Fibroblast of upper back skin (primary cell): ENCODE measurements around the gene RXRG.

Experiments used
- DNase-seq: peaks from one replicate; pipeline ENCODE4 v3.0.0-alpha.2; 2013

The RXRG gene

DNA sequence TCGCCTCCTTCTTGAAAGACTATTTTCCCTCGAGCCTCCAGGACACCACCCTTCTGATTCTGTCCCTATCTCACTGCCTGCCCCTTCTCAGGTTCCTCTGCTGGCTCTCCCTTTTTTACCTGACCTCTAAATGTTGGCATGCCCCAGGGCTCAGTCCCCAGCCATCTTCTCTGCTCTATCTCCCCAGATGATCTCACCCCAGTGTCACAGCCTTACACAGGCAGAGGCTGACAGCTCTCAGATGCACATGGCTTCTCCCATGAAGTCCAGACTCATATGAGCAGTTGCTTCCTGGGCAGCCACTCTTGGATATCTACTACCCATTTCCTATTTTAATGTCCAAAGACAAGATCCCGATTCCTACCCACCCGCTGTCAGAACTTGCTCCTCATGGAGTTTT, 37.5 kb downstream of the RXRG start:
- no peak for DNase-seq

DNA sequence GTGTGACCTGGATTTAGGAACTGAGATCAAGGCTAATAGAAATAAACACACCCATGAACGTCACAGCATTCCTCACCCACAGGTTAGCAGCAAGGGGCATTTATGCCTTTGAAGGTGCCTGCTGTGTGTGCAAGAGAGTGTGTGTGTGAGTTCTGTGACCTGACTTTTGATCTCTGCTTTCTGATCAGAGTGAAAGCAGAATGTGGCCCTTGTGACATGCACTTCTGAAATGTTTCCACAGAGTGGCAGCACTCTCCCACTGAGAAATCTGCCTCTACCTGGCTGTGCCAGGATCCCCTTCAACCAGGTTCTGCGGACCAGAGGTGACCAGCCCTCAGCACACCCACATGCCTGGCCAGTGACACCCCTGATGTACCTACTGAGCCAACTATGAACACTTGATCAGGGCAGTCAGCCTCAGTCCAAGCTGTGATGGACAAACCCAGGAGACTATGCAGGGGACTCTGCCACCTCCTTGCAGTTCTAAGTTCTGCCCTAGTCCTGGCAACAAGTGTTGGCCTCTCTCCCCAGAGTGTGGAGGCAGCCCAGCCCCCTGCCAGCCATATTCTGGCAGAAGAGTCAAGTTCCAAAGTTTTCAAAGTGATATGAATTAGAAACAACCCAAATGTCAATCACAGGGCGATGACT, 41.0 kb downstream of the RXRG start:
- no peak for DNase-seq

DNA sequence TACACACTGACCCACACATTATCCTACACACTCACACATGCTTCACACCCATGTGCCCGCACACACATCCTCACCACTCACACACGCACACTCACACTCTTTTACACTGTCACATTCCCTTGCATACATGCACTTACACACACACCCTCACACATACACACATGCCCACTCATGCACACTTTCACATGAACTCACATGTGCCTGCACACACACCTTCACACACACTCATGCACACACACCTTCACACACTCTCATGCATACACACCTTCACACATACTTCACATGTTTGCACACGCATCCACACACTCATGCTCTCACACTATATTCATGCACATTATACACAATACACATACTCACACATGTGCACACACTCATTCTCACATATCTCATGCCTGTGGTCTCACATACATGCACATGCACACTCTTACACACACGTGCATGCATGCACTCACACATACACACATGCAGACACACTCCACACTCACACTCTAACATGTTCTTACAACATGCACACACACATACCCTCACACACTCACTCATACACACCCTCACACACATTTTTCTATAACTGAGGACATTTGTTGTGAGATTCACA, 42.3 kb downstream of the RXRG start:
- DNase-seq: no peak

- DNase-seq: peak; percentile 76
These were observed 47.0 kb downstream of the RXRG start for GRCh38 chr1:165397944-165398343.

DNA sequence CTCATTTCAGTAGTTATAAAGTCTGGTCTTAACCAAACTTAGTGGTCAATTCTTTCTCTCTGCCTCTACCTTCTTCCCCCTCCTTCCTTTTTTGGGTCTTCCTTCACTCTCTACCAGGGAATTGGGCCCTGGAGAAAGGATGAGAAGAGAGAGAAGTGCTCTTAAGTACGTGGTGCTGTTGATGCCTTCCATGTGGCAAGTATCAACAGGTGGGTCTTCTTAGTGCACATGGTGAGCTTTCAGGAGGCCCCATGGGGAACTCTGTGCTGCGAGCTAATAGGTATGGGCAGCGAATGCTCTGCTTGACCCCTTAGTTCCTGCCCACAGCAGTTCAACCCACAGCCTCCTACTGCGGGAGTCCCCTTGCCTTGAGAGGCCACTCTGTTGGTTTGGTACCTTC, 49.0 kb downstream of the RXRG start:
- DNase-seq: no peak

DNA sequence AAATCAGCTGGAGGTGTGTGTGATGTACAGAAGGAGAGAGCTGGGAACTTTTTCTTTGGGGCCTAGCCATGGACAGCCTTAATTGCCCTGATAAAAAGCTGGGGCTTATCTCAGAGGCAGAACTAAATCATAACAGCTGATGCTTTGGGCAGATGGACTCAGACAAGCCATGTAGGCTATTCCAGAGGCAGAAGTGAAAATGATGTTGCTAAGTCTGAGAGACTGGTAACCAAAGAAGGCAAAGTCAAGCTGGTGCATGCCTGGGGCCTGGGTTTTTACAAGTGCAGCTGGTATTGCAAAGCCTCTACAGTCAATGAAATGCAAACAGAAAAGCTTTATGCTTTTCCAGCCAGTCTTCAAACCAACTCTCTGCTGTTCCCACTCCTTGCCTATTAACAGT, 49.4 kb downstream of the RXRG start:
- no peak for DNase-seq

DNA sequence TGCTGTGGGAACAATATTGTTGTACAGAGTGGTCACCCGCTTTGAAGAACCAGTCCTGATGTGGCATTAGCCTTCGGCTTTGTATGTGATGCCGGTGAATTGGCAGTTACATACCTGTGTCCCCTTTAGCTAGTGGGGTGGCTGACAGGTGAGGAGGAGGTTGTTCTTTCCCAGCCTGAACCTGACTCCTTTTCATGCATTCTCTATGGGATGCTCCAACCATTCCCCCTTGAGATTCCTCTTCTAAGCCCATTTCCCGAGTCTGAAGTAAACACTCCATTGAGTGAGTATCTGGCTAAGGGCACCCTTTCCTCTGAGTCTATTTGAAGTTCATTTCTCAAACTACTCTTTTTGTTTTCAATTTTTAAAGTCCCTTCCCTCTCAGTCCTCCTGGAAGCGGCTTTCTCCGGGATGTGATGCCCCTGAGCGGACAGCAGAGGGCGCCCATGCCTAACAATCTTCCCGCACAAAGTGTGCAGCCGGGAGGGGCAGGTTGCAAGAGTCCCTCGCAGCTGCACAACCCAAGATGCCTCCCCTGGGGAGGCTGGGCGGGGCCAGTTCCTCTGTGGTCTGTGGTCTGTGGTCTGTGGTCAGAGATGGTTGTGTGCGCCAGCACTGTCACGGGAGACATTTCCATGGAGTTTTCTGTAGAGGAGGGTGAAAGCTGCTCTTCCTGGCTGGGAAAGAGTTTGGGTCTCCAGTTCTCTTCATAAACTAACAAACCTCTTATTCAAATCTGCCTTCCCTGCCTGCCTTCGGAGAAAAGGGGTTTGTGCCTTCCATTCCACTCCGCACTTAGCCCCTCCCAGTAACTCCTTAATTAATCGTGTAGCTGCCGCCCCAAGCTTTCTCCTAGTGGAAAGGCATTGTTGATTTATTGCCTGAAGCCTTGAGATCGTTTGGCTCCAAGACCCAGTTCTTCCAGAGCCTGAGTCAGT, 52.0 kb downstream of the RXRG start:
- peak; percentile 97 for DNase-seq

- no peak for DNase-seq
These were observed 55.3 kb downstream of the RXRG start for GRCh38 chr1:165389609-165390008.

DNA sequence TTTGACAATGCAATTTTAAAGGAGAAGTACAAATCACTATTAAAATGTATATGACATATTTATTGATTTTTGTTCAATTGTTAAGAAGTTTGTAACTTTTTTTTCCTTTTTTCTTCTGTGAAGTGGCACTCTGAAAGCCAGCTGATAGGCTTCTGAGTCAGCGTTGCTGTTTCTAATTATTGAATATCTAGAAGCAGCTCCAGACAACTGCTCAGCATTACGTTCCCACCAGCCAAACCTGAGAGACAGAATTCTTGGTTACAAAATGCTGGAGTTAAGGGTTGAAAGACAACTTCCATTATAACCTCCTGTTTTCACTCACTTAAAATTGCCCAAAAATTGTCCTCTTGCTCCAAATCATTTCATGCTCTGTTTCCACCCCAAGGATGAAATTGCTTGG, 57.0 kb downstream of the RXRG start:
- peak; percentile 38 for DNase-seq

DNA sequence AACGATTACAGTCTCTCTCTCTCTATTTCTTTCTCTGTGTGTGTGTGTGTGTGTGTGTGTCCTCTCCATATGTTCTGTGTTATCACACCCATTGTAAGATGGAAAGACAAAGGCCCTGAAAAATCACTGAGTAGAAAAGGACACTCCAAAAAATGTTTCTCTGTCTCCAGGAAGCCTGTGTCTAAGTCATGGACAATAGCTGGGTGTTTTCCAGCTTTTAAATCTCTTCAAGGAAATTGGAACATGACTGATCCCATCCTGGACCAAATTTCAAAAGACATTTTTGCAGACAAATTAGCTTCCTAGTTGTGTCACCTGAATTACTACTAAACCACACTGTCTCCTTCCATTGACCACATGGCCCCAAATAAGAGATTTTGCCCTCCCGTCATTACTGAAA, 57.4 kb downstream of the RXRG start:
- DNase-seq: peak; percentile 21

DNA sequence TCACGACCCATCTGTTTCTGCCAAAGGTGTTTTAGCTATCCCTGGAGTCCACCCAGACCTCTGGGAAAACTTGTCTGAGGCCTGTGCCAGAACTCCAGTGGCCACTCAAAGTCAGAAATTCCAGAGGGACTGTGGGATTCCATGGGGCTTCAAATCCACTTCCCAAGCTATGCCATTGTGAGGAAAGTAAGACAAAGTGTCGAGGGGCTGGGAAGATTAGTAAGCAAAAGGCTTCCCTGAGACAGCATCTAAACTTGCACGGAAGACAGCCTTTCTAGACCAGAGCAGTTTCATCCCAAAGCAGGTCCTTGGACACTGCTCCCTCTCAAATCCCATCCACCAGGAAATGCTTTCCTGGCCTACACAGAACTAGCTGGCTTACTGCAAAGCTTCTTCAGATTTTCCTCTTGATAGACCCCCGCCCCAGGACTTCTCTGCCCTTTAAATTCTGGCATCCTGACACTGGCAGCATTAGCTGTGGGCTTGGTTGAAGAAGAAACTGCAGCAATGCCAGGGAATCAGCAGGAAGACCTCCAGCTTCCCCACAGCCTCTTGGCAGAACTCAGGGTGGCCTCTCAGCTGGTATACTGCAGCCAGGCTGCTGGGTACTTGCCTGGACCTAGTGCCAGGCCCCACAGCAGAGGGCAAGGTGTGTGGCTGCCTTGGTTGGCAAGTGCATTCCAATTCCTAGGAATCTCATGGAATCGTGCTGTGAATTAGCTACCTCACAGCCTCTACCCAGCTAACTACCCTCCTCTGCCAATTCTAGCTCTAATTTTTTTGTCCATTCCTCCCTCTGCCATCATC, 61.1 kb downstream of the RXRG start:
- peak; percentile 22 for DNase-seq

DNA sequence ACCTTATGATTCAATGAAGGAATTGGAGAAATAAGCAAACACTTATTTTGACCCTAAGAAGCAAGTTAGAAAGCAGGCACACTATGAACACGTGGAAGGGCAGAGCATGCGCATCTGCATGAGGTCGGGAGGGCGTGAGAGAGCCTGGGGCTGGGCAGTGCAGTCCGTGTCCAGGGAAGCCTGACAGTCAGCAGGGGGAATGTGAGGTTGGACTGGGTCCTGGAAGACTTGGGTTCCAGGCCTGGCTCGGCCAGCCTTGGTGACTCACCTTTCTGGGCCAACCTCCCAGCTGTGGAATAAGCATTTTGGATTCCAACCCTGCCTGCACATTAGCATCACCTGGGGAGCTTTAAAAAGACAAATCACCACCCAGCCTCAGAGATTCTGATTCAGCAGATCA, 61.9 kb downstream of the RXRG start:
- DNase-seq: peak; percentile 86

DNA sequence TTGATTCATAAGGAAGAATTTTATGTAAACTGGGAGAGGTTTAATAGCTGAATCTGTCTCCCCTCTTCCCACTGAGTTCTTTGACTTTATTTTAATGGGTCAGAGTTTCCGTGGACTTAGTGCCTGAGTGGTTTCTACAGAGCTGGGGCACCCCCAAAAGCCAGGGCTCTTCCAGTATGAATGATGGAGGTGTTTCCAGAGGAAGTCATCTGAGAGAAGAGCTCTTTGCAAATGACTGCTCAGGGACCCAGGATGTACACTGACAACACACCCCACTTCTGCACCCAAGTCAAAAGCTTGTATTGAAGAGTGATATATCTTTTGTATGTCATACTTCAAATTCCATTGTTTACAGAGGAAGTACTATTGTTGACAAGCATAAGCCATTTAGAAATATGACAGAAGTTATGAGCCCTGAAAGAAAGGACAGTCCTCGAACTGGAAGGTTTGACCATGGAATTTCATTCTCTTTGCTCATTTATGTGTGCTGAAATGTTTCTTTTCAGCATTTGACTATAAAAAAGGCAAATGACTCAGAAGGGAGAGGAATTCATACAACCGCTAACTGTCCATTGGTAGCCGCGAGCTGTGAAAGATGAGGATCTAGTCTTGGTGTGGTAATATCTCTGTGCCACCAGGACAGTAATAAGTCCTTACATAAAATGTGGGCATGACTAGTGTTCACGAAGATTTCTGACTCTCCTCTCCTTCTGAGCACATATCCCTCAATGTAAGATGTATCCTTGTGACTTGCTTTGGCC, 63.0 kb downstream of the RXRG start:
- peak; percentile 52 for DNase-seq

- DNase-seq: no peak
These were observed 68.1 kb downstream of the RXRG start for GRCh38 chr1:165376811-165377311.

- peak; percentile 98 for DNase-seq
These were observed 68.7 kb downstream of the RXRG start for GRCh38 chr1:165376041-165376810.

DNA sequence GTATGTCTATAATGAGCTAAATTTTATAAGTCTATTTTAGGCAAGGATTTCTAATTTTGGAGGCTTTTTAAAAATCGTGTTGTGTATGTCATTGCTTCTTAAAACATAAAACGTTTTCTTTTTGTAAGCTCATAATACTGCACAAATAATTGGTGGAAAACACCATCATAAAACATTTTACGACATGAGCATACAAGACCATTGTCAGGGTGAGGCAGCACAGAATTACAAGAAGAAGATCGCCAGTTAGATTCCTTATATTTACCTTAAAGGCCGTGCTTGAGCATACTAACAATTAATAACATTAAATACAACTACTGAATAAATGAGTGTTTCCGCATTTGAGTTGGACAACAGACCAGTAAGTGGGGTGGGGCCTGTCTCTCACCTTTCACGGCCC, 69.3 kb downstream of the RXRG start:
- DNase-seq: no peak

GRCh38 chr1:165371588-165372225, 73.2 kb downstream of the RXRG start:
- DNase-seq: peak; percentile 11

DNA sequence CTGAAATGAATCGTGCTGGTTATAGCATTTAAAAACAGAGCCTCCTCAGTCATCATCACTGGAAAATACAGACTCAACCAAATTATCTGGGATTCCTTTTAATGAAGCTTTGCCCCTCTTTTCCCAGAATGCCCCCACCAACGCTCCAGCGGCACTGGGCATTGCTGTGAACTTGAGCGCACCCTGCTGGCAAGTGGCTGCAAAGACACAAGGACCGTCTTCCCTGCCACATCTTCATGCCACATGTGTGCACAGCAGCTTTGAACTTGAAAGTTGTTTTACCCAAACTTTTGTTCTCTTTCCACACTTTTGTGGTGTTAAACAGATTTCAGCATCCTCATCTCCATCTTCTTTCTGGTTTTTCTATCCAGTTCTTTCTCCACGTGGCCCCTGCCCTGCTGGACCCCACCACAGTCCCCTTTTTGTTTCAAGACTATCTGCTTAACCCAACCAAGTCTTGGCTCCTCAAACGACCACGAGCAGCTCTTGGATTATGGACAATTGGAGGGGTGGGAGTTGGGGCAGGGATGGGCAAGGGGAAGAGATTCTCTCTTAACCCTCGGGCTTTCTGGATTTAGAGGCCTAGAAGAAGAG, 75.6 kb downstream of the RXRG start:
- peak; percentile 37 for DNase-seq

- DNase-seq: peak; percentile 68
These were observed 77.4 kb downstream of the RXRG start for GRCh38 chr1:165367375-165367993.

GRCh38 chr1:165365341-165365740, 79.6 kb downstream of the RXRG start:
- DNase-seq: no peak
